HG02759 (cell line): Measurements from ENCODE around the gene PRKX.
"Not testable (repeated sequence)": the region's sequence is repeated elsewhere in the genome, so short reads cannot be mapped to it uniquely, and the experiment has no call there.

Source experiments
- ATAC-seq: cut with Tn5 transposase; IDR thresholded peaks from one replicate; pipeline ENCODE4 v1.9.1; 2021; ENCODE audit warnings: mild to moderate bottlenecking, moderate library complexity; ENCODE audit not compliant: unreplicated experiment

Gene PRKX

GRCh38 chrX:3585719-3586118 lies 127.7 kb downstream of the PRKX start:
- ATAC-seq, result no peak

GRCh38 chrX:3584415-3584996 lies 128.9 kb downstream of the PRKX start:
- no peak for ATAC-seq

GRCh38 chrX:3582451-3582850 lies 131.0 kb downstream of the PRKX start:
- no peak for ATAC-seq

GRCh38 chrX:3581609-3582108 lies 131.8 kb downstream of the PRKX start:
- ATAC-seq, result no peak

- ATAC-seq, result no peak
Measured at GRCh38 chrX:3577551-3577950, 135.9 kb downstream of the PRKX start.

GRCh38 chrX:3576886-3577501 lies 136.5 kb downstream of the PRKX start:
- no peak for ATAC-seq

GRCh38 chrX:3567686-3568085 lies 145.8 kb downstream of the PRKX start:
- ATAC-seq, result no peak

GRCh38 chrX:3563451-3563850 lies 150.0 kb downstream of the PRKX start:
- ATAC-seq, result no peak

GRCh38 chrX:3560010-3560409 lies 153.4 kb downstream of the PRKX start:
- ATAC-seq, result not testable (repeated sequence)
